NCI-H446 treated with DMSO at 0.1 percent for 48 hours (cell line): Measurements from ENCODE around the gene RBBP8.
A peak's percentile ranks its signal among the peaks of the same experiment; 100 is the strongest.
"Not testable (repeated sequence)": the region's sequence is repeated elsewhere in the genome, so short reads cannot be mapped to it uniquely, and the experiment has no call there.

Experiments
- DNase-seq: peaks from one replicate; lab custom pipeline; 2025; lab: John Stamatoyannopoulos, UW

The RBBP8 gene

GRCh38 chr18:22943847-22944246, 10.7 kb downstream of the RBBP8 start:
- no peak for DNase-seq

GRCh38 chr18:22946217-22946616, 13.1 kb downstream of the RBBP8 start:
- DNase-seq: no peak

- no peak for DNase-seq
These were observed 13.7 kb downstream of the RBBP8 start for GRCh38 chr18:22946846-22947245.

GRCh38 chr18:22951823-22952222, 18.7 kb downstream of the RBBP8 start:
- no peak for DNase-seq

- DNase-seq: no peak
These were observed 19.4 kb downstream of the RBBP8 start for GRCh38 chr18:22952525-22952924.

- DNase-seq: not testable (repeated sequence)
These were observed 20.9 kb downstream of the RBBP8 start for GRCh38 chr18:22953982-22954381.

GRCh38 chr18:22956226-22956625, 23.1 kb downstream of the RBBP8 start:
- DNase-seq: no peak

- no peak for DNase-seq
These were observed 28.0 kb downstream of the RBBP8 start for GRCh38 chr18:22961156-22961555.

- DNase-seq: no peak
These were observed 28.9 kb downstream of the RBBP8 start for GRCh38 chr18:22962004-22962403.

GRCh38 chr18:22964116-22964515, 31.0 kb downstream of the RBBP8 start:
- DNase-seq: no peak

- DNase-seq: no peak
These were observed 31.6 kb downstream of the RBBP8 start for GRCh38 chr18:22964722-22965121.

- no peak for DNase-seq
These were observed 37.9 kb downstream of the RBBP8 start for GRCh38 chr18:22971038-22971437.

GRCh38 chr18:22974001-22974400, 40.9 kb downstream of the RBBP8 start:
- no peak for DNase-seq

- no peak for DNase-seq
These were observed 41.6 kb downstream of the RBBP8 start for GRCh38 chr18:22974707-22975106.

GRCh38 chr18:22975508-22975907, 42.4 kb downstream of the RBBP8 start:
- no peak for DNase-seq

- DNase-seq: peak; percentile 49
These were observed 44.9 kb downstream of the RBBP8 start for GRCh38 chr18:22977847-22978701.

- no peak for DNase-seq
These were observed 47.3 kb downstream of the RBBP8 start for GRCh38 chr18:22980394-22980793.

GRCh38 chr18:22981274-22982133, 48.4 kb downstream of the RBBP8 start:
- DNase-seq: no peak

- peak; percentile 1 for DNase-seq
These were observed 50.0 kb downstream of the RBBP8 start for GRCh38 chr18:22983175-22983574.

- no peak for DNase-seq
These were observed 52.1 kb downstream of the RBBP8 start for GRCh38 chr18:22985250-22985649.

- no peak for DNase-seq
These were observed 54.5 kb downstream of the RBBP8 start for GRCh38 chr18:22987547-22988189.

- DNase-seq: no peak
These were observed 55.1 kb downstream of the RBBP8 start for GRCh38 chr18:22988208-22988607.

- no peak for DNase-seq
These were observed 65.2 kb downstream of the RBBP8 start for GRCh38 chr18:22998344-22998743.
